Measurements from ENCODE around the gene EHD3.

EHD3 gene

GRCh38 chr2:31191931-31192330 is 42.0 kb upstream of the EHD3 start (continued):
- TF ChIP-seq, protein P1, sequence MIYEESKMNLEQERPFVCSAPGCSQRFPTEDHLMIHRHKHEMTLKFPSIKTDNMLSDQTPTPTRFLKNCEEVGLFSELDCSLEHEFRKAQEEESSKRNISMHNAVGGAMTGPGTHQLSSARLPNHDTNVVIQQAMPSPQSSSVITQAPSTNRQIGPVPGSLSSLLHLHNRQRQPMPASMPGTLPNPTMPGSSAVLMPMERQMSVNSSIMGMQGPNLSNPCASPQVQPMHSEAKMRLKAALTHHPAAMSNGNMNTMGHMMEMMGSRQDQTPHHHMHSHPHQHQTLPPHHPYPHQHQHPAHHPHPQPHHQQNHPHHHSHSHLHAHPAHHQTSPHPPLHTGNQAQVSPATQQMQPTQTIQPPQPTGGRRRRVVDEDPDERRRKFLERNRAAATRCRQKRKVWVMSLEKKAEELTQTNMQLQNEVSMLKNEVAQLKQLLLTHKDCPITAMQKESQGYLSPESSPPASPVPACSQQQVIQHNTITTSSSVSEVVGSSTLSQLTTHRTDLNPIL (CRISPR knock-in tag; IDR thresholded peaks at IDR 0.05; ENCODE audit: low read depth) = no peak
- TF ChIP-seq GLIS3 (CRISPR knock-in tag; IDR thresholded peaks at IDR 0.05) (no peak), ZFP3 (CRISPR knock-in tag; IDR thresholded peaks at IDR 0.05) (no peak), CSRNP3 (CRISPR knock-in tag; IDR thresholded peaks at IDR 0.05) (no peak), TCF4 (CRISPR knock-in tag; IDR thresholded peaks at IDR 0.05; ENCODE audit: borderline replicate concordance) (no peak), TOX (CRISPR knock-in tag; IDR thresholded peaks at IDR 0.05; ENCODE audit: borderline replicate concordance) (no peak), CSDC2 (CRISPR knock-in tag; IDR thresholded peaks at IDR 0.05) (no peak), ESRRG (CRISPR knock-in tag; IDR thresholded peaks at IDR 0.05) (no peak), ZFP30 (CRISPR knock-in tag; IDR thresholded peaks at IDR 0.05) (no peak), ZNF70 (CRISPR knock-in tag; IDR thresholded peaks at IDR 0.05) (no peak)

GRCh38 chr2:31192396-31192795 is 41.6 kb upstream of the EHD3 start:
- ATAC-seq = no peak

GRCh38 chr2:31192851-31193392 is 41.0 kb upstream of the EHD3 start:
- ATAC-seq = no peak
- TF ChIP-seq ISL1 (CRISPR knock-in tag; IDR thresholded peaks at IDR 0.05) (no peak), ARNTL (CRISPR knock-in tag; IDR thresholded peaks at IDR 0.05; ENCODE audit: borderline replicate concordance, low read depth) (no peak), CSDC2 (CRISPR knock-in tag; IDR thresholded peaks at IDR 0.05) (no peak), BACH2 (CRISPR knock-in tag; IDR thresholded peaks at IDR 0.05; ENCODE audit: borderline replicate concordance) (no peak), CSRNP3 (CRISPR knock-in tag; IDR thresholded peaks at IDR 0.05) (no peak), TCF4 (CRISPR knock-in tag; IDR thresholded peaks at IDR 0.05; ENCODE audit: borderline replicate concordance) (no peak), RARB (CRISPR knock-in tag; IDR thresholded peaks at IDR 0.05) (no peak), ESRRG (CRISPR knock-in tag; IDR thresholded peaks at IDR 0.05) (no peak), ZNF8 (CRISPR knock-in tag; IDR thresholded peaks at IDR 0.05) (no peak), SNAI2 (CRISPR knock-in tag; IDR thresholded peaks at IDR 0.05) (no peak), OSR1 (CRISPR knock-in tag; IDR thresholded peaks at IDR 0.05) (no peak), ZNF70 (CRISPR knock-in tag; IDR thresholded peaks at IDR 0.05) (no peak), PPARA (CRISPR knock-in tag; IDR thresholded peaks at IDR 0.05; ENCODE audit: borderline replicate concordance) (no peak), ZNF565 (CRISPR knock-in tag; conservative IDR thresholded peaks at IDR 0.05; ENCODE audit: low read depth) (no peak), ZFP3 (CRISPR knock-in tag; IDR thresholded peaks at IDR 0.05) (no peak), TOX (CRISPR knock-in tag; IDR thresholded peaks at IDR 0.05; ENCODE audit: borderline replicate concordance) (no peak), ZFP30 (CRISPR knock-in tag; IDR thresholded peaks at IDR 0.05) (no peak)
- TF ChIP-seq, protein P2, sequence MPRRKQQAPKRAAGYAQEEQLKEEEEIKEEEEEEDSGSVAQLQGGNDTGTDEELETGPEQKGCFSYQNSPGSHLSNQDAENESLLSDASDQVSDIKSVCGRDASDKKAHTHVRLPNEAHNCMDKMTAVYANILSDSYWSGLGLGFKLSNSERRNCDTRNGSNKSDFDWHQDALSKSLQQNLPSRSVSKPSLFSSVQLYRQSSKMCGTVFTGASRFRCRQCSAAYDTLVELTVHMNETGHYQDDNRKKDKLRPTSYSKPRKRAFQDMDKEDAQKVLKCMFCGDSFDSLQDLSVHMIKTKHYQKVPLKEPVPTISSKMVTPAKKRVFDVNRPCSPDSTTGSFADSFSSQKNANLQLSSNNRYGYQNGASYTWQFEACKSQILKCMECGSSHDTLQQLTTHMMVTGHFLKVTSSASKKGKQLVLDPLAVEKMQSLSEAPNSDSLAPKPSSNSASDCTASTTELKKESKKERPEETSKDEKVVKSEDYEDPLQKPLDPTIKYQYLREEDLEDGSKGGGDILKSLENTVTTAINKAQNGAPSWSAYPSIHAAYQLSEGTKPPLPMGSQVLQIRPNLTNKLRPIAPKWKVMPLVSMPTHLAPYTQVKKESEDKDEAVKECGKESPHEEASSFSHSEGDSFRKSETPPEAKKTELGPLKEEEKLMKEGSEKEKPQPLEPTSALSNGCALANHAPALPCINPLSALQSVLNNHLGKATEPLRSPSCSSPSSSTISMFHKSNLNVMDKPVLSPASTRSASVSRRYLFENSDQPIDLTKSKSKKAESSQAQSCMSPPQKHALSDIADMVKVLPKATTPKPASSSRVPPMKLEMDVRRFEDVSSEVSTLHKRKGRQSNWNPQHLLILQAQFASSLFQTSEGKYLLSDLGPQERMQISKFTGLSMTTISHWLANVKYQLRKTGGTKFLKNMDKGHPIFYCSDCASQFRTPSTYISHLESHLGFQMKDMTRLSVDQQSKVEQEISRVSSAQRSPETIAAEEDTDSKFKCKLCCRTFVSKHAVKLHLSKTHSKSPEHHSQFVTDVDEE (CRISPR knock-in tag; IDR thresholded peaks at IDR 0.05) = no peak
- TF ChIP-seq, protein P3, sequence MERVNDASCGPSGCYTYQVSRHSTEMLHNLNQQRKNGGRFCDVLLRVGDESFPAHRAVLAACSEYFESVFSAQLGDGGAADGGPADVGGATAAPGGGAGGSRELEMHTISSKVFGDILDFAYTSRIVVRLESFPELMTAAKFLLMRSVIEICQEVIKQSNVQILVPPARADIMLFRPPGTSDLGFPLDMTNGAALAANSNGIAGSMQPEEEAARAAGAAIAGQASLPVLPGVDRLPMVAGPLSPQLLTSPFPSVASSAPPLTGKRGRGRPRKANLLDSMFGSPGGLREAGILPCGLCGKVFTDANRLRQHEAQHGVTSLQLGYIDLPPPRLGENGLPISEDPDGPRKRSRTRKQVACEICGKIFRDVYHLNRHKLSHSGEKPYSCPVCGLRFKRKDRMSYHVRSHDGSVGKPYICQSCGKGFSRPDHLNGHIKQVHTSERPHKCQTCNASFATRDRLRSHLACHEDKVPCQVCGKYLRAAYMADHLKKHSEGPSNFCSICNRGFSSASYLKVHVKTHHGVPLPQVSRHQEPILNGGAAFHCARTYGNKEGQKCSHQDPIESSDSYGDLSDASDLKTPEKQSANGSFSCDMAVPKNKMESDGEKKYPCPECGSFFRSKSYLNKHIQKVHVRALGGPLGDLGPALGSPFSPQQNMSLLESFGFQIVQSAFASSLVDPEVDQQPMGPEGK (CRISPR knock-in tag; IDR thresholded peaks at IDR 0.05; ENCODE audit: borderline replicate concordance) = no peak
- TF ChIP-seq, protein P1 (CRISPR knock-in tag; IDR thresholded peaks at IDR 0.05; ENCODE audit: low read depth) = no peak

More at GRCh38 chr2:31192396-31192795, 41.6 kb upstream of the EHD3 start:
- TF ChIP-seq ISL1 (CRISPR knock-in tag; IDR thresholded peaks at IDR 0.05) (no peak), ZFP30 (CRISPR knock-in tag; IDR thresholded peaks at IDR 0.05) (no peak), ZC3H10 (CRISPR knock-in tag; IDR thresholded peaks at IDR 0.05) (no peak), ESRRG (CRISPR knock-in tag; IDR thresholded peaks at IDR 0.05) (no peak), TCF4 (CRISPR knock-in tag; IDR thresholded peaks at IDR 0.05; ENCODE audit: borderline replicate concordance) (no peak), ZNF70 (CRISPR knock-in tag; IDR thresholded peaks at IDR 0.05) (no peak), OSR1 (CRISPR knock-in tag; IDR thresholded peaks at IDR 0.05) (no peak), BACH2 (CRISPR knock-in tag; IDR thresholded peaks at IDR 0.05; ENCODE audit: borderline replicate concordance) (no peak), POU6F1 (CRISPR knock-in tag; IDR thresholded peaks at IDR 0.05; ENCODE audit: borderline replicate concordance, low read depth) (no peak)

Measured in SK-N-SH treated with all-trans-retinoic acid at 6 μM for 48 hours (cell line).